ENCODE results near the gene HEYL.

The HEYL gene

DNA sequence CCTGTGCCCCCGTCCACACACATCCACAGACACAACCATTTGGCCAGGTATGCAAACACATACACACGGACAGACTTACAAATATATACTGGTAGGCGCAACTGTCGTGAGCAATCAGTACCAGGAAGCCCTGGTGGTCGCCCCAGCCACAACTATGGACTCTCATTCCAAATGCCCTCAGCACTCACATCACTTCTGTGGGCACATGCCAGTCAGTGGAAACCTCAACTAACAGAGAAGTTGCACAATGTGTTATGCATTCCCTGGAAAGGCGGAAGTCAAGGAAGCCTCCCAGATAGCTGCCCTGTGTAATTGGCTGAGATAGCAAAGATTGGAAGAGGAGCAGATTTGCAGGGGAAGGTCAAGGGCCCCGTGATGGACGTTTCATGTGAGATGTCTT, 1.4 kb upstream of the HEYL start:
- DNase-seq (ENCODE audit: low spot score) = no peak
- TF ChIP-seq, protein P1, sequence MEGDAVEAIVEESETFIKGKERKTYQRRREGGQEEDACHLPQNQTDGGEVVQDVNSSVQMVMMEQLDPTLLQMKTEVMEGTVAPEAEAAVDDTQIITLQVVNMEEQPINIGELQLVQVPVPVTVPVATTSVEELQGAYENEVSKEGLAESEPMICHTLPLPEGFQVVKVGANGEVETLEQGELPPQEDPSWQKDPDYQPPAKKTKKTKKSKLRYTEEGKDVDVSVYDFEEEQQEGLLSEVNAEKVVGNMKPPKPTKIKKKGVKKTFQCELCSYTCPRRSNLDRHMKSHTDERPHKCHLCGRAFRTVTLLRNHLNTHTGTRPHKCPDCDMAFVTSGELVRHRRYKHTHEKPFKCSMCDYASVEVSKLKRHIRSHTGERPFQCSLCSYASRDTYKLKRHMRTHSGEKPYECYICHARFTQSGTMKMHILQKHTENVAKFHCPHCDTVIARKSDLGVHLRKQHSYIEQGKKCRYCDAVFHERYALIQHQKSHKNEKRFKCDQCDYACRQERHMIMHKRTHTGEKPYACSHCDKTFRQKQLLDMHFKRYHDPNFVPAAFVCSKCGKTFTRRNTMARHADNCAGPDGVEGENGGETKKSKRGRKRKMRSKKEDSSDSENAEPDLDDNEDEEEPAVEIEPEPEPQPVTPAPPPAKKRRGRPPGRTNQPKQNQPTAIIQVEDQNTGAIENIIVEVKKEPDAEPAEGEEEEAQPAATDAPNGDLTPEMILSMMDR (IDR thresholded peaks at IDR 0.05; ENCODE audit: borderline replicate concordance, control extremely low read depth, extremely low read depth, insufficient read depth, missing control alignments) = no peak
- in situ Hi-C loops (cut with MboI; ENCODE audit: low sequenced_read_pairs, unreplicated experiment) = no loop called here

DNA sequence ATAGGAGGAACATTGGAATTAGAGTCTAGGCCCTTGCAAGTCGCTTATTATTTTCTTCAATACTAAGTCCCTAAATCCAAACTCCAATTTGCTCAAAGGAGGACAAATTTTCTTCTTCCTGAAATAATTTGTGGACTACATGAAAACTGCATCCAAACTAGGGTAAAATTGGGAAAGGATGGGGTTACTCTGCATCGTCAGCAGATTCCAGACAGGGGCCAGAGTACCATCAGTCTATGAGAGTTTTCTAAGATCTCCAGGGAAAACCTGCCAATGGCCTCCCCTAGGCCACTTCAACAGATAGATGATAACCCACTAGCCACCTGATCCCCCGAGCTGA, 508 bp downstream of the HEYL start:
- in situ Hi-C loops (cut with MboI; ENCODE audit: low sequenced_read_pairs, unreplicated experiment) = no loop called here
- DNase-seq (ENCODE audit: low spot score) = no peak
- TF ChIP-seq, protein P1 (IDR thresholded peaks at IDR 0.05; ENCODE audit: borderline replicate concordance, control extremely low read depth, extremely low read depth, insufficient read depth, missing control alignments) = no peak

DNA sequence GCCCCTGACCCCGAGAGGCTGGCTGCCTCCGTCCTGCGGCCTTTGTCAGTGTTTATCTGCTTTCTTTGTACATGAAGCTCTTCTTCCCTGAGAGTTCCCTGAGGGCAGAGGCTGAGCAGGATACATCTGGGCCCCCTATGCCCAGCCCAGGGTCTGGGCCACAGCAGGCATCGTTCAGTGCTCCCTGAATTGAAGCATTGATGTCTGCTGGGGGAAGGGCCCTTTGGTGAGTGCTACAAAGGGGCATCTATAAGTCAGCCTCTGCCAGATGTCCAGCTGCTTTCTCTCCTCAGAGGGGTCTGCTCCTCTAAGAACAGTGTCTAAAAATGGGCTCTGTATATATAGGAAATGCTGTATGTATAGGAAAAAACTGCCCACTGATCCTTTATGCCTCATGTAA, 2.1 kb downstream of the HEYL start:
- TF ChIP-seq, protein P1 (IDR thresholded peaks at IDR 0.05; ENCODE audit: borderline replicate concordance, control extremely low read depth, extremely low read depth, insufficient read depth, missing control alignments) = no peak
- no peak for DNase-seq (ENCODE audit: low spot score)
- in situ Hi-C loops (cut with MboI; ENCODE audit: low sequenced_read_pairs, unreplicated experiment) = no loop called here

DNA sequence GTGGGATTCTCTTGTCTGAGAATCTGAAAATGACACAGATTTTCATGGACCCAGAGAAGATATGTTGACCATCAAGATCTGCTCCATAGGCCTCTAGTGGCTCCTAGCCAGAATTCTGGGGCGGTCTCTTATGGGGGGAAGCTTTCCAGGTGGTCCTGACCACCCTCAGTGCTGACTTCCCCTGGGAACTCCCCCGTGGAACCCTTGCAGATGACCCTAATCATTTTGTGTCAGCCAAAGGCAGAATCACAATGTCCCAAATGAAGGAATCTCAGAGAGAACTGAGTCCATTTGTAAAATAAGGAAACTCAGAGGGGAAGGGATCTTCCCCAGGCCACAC, 3.6 kb downstream of the HEYL start:
- in situ Hi-C loops (cut with MboI; ENCODE audit: low sequenced_read_pairs, unreplicated experiment) = no loop called here
- TF ChIP-seq, protein P1 (IDR thresholded peaks at IDR 0.05; ENCODE audit: borderline replicate concordance, control extremely low read depth, extremely low read depth, insufficient read depth, missing control alignments) = no peak
- DNase-seq (ENCODE audit: low spot score) = no peak

DNA sequence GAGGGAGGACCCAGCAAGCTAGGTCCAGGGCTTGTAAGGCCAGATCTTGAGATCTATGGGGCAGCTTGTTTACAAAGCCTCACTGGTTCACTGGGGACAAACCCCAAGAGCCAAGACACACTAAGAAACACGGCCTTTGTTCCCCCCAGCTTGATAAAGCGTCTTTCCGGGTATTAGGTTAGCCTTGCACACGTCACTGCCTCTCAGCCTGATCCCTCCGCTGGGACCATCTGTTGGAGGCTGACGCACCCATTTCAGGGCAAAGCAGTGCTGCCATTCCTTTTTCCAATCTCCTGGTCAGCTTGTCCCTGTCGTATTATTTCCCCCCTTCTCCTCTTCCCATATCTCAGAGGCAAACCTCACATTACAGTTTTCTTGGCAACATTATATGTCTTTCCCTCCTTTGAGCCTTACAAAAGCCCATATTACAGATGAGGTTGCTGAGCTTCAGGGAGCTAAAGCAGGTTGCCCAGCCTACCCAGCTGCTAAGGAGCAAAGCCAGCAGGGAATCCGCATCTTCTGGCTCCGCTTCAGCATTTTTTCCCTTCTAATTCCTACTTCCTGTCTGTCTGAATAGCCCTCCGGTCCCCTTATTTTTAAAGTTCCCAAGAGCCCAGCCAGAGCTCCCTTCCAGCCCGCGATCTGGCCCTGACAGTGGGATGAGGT, 4.1 kb downstream of the HEYL start:
- TF ChIP-seq, protein P1 (IDR thresholded peaks at IDR 0.05; ENCODE audit: borderline replicate concordance, control extremely low read depth, extremely low read depth, insufficient read depth, missing control alignments) = no peak
- no peak for DNase-seq (ENCODE audit: low spot score)
- in situ Hi-C loops (cut with MboI; ENCODE audit: low sequenced_read_pairs, unreplicated experiment) = no loop called here

DNA sequence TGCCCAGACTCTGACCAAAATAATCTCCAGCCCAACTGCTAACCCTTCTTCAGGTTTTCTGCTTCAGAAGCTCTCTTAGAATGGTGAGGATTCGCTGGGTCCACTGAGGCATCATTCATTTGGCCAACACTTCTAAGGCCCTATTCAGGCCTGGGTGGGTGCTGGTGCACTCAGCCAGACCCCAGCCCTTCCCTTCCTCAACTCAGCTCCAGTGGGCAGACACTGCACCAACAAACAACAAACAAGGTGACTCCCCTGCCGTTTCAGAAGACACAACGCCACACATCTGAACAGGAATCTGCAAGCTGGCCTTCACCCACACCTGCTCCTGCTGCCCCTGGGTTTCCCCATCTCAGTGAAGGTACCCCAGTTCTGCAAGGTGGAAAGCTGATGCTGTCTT, 6.0 kb downstream of the HEYL start:
- TF ChIP-seq, protein P1 (IDR thresholded peaks at IDR 0.05; ENCODE audit: borderline replicate concordance, control extremely low read depth, extremely low read depth, insufficient read depth, missing control alignments) = no peak
- in situ Hi-C loops (cut with MboI; ENCODE audit: low sequenced_read_pairs, unreplicated experiment) = no loop called here
- DNase-seq (ENCODE audit: low spot score) = no peak
